Stimulated activated CD4-positive, alpha-beta T cell treated with anti-CD3 and anti-CD28 coated beads, Interleukin-15, amount 100 ng/mL, for 48 hours (primary cell): ENCODE results near the gene TJP2.

Experiments used
- DNase-seq, 2 donors: peaks; one replicate each; pipeline ENCODE4 v3.0.0-alpha.2; 2020; ENCODE audit warnings: low read depth in 2 of 2

Gene TJP2

DNA sequence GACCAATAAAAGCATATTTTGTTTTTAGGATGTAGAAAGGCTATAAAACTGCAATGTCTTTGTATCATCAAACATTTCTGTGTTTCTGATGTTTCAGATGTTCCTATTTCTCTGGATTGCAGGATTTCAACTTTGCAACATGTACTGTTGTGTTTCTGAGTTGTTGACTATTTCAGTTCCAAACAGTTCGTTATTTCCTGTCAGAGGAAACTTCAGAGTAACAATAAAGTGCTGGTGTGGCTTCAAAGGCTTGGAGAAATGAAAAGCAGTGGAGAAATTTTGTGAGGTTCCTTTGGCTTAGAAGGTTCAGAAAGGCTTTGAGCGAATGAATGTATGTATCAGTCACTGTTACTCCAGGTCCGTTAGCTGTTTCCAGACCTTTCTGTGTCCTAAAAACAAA lies 17.2 kb downstream of the TJP2 start:
- no peak for DNase-seq

DNA sequence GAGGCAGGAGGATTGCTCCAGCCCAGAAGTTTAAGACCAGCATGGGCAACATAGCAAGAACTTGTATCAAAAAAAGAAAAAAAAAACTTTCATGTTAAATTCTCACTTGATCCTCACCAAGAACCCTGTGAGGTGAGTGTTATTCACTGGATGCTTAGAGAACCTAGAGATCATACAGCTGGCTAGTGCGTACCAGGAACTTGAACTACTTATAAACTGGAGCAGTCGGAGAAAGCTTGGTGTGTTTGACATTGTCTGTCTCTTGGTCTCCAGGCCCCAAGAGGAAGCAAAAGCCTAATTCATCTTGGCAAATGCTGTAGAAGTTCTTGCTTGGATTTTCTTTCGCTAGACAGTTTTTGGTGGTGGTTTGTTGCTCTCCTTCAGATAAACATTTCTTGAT lies 18.1 kb downstream of the TJP2 start:
- DNase-seq, result no peak

DNA sequence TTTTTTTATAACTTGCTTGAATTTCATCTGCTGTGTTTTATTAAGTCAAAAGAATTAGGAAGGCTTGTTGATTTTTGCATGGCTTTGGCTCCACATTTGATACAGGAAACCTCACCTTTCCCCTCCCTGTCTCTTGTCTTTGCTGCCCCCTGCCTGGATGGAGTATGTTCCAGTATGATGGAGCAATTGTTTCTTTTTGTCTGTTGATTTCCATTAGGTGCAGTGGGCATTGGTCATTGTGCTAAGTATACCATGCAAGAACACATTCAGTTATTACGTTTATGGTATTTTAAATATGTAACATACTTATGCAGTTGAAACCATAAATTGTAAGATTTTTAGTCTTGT lies 19.6 kb downstream of the TJP2 start:
- no peak for DNase-seq

DNA sequence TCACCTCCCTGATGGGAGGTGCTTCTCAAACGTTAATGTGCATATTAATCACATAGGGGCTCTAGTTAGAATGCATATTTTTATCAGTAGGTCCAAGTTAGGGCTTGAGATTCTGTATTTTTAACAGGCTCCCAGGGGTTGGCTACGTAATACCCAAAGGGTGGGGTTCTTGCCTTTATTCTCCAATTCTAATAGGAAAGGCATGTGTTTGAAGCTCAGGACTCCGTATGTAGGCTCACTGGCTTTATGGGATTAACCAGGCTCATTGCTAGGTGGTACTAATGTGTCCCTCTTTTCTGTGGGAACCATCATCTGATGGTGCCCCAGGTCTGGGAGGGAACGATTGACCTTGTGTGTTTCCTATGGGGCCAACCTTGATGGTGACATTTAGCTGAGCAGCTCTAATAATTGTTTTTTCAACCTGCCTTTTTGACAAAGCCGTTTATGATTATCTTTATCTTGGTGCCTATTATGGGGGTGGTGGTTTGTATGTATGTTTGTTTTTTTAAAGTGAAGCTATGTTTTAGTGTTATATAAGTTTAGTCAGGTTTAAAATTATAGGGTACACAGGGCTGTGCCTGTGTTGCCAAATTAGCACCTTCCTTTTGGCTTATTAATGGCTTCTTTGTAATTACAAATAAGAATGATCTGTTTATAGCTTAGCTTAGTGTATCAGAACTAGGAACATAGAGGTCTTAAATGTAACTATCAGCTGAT lies 20.8 kb downstream of the TJP2 start:
- DNase-seq, result no peak

DNA sequence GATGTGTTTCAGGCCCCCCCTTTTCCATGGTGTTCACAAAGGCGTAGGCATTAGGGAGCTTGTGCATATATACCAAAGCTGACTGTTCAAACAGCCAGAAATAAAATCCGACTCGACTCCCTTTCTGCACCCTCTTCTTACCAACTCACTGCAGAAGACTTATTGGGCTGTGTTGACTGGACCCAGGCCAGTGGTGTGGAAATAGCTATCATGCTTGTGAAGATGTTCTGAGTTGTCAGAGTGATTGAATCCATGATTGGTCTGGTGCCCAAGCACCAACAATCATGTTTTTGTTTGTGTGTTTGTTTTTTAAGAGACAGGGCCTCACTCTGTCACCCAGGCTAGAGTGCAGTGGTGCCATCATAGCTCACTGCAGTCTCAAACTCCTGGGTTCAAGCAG lies 21.6 kb downstream of the TJP2 start:
- no peak for DNase-seq

DNA sequence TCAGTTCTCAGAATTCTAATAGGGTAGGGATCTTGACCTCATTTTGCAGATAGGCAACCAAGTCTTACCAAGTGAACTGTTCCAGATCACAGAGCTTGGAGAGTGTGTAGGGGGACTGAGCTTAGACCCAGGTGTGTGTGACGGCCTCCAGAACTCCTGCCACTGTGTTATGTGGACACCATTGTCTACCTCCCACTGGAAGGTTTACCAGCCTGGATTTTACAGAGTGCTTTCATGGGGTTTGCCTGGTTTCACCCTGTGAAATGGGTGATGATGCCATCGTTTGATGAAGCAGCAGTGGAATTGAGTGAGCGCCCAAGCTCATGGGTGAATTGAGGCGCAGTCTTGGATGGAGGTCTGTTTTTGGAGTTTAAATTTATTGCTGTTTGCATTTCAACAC lies 23.6 kb downstream of the TJP2 start:
- no peak for DNase-seq

DNA sequence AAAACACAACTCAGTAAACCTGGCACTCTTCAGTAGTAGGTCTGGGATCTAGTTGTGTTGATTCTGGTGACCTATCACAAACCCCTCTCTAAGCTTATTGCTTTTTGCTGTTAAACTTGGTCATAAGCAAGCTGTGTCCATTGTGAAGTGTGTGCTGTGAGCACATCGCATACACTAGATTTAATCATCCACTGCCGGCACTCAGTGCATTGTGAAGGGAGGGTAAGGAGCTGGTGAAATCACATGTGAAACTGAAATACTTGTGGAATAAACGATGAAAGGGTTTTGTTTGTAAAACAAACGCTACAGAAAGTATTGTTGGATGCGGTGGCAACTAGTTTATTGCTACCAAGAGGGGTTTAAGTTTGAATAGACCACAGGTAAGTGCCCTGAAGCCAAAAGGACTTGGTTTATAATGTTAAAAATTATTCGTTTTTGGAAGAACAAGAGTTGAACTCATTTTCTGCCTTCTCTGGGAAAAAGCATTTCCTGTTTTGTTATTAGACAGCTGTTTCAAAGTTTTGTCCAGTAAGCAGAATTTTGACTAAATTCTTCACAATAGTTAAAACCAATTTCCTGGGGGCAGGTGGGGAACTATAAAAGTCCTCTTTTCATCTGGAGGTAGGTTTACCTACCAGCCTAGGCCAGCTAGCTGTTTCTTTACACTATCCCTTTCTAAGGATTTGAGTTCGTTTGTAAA lies 24.6 kb downstream of the TJP2 start:
- DNase-seq, result no peak

DNA sequence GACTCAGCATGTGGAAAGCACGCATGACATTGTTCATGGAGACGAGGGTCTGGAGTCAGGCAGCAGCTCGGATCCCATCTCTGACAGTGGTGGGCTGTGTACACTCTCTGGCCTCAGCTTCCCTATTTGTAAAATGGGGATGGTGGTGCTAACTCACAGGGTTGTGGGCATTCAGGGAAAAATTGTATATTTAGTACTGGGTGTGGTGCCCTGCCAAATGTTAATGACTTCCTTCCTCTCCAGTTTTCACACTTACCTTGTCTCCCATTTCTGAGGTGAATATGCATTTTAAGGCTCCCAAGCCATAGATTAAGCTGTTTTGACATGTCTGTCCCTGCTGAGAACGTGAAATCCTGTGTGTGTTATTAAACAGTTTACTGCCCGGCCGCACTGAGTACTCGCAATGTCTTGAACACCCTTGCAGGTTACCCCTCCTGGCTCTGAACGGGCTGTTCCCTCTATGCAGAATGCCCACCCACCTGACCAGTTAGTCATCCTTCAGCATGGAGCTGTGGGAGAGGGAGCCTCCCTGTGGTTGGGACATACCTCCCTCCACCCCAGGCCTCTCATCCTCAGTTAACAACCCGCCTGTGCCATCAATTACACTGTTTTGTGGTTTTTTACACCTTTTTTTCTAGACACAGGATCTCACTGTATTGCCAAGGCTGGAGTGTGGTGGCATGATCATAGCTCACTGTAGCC lies 25.8 kb downstream of the TJP2 start:
- DNase-seq, result no peak

DNA sequence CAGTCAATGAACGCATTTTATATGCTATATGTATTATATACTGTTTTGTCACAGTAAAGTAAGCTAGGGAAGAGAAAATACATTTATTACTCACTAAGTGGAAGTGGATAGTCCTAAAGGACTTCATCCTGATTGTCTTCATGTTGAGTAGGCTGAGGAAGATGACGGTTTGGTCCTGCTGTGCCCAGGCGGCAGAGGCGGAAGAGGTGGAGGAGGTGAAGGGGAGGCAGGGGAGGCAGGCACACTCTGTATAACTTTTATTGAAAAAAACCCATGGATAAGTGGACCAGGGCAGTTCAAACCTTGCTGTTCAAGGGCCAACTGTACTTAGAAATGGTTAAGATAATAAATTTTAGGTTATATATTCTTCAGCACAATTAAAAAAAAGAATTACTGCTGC lies 28.5 kb downstream of the TJP2 start:
- no peak for DNase-seq

DNA sequence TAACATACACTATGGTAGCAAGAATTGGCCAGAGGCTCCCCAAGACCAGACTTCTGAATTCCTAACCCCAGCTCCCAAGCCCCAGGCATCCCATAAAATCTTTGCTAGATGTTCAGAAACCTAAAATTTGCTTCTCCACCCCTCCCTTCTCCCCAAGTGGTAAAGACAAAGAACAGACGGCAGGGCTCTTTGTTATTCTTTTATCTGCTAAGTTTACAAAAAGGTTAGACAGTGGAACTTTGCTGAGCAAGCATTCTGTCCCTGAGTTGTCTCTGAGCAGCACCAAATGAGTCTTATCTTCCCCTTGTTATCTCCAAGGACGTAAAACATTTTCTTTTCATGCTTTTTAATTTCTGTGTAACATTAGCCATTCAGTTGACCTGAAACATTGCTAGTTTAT lies 30.2 kb downstream of the TJP2 start:
- no peak for DNase-seq

DNA sequence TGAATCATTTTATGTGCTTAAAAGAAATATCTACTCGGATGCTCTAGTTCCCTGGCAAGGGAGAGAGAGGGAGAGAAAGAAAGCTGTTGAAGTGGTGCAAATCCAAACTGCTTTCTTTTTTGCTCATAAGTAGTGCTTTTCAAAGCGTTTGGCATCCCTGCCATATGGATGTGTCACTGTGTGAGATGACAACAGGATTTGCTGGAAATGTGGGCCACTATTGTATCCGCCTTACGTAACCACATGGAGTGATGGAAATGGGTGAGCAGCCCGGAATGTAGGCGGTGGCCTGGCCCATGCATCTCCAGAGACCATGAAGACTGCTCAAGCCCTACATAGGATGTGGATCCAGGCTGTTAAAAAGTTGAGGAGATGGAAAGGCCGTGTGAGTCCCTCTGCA lies 30.8 kb downstream of the TJP2 start:
- no peak for DNase-seq

DNA sequence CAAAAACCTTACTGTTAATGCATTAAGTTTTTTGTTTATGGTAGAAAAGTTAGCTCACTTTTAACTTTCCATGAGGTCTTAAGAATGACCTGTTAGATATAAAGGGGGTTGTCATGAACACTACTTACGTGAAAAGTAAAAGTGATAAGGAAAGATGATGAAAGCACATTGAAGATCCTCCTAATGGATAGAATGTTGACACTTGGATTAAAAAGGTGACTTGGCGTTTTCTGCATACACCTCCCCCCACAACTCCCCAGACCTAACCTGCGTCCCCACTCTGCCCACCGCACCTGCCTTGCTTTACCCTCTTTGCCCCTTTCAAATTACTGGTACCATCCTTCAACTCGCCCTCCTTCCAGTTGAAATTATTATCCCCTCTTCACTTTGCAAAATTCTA lies 32.0 kb downstream of the TJP2 start:
- DNase-seq, result no peak

DNA sequence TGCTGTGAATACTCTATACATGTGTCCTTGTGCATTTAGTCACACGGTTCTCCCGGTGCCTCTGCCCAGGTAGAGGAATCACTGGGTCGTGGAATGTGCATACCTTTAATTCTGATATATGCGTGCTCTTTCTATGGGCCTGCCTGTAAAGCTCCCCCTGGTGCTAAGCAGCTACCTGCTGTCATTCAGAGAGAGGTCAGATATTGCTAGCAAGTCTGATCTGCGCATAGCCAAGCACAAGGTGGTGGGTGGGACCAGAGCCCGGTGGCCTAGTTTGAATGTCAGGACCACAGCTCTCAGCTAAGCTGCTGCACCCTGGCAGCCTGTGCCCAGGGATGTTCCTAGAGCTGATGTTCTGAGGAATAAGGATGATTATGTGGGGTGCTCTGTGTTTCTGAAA lies 33.4 kb downstream of the TJP2 start:
- DNase-seq, result no peak

DNA sequence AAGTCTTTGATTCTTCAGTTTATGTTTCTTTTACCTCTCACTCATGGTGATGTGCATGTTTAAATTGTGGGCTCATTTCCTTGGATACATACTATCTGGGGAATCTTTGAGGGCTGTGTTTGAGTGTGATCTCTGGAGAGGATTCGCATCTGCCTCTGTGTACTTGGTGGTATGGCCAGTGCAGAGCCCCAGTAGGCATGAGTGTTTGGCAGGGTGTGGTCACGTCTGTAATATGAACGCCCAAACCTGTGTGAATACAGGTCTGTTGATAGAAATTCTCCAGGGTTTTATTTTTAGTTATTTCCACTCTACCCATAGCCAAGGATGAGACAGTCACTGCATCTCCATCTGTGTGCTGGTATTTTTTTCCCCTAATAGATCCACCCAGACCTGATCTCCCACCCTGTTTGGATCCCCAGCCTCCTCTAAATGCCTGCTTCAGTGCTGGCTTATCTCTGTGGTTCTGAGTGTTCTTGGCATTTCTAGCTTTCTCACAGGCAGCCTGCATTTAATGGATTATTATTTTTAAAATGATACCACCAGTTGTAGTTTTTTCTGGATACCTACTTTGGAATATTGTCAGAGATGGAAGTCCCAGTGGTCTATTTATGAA lies 37.5 kb downstream of the TJP2 start:
- DNase-seq, result no peak

DNA sequence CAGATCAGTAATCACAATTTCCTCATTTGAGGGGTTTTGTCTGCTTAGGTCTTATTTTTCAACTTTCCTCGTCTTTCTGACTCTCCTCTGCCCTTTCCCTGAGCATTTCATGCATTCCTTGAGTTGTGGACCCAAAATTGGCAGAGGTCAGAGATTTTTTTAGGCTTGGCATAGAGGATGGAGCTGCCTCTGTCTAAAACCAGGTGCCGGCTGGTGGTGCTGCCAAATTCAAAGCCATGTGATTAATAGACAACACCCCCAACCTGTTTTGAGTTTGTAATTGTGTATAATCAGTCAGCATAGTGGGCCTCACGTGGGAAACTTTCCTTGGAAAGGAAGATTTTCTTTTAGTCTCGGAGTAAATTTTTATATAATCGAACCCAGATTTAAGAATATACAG lies 39.6 kb downstream of the TJP2 start:
- DNase-seq, result no peak

DNA sequence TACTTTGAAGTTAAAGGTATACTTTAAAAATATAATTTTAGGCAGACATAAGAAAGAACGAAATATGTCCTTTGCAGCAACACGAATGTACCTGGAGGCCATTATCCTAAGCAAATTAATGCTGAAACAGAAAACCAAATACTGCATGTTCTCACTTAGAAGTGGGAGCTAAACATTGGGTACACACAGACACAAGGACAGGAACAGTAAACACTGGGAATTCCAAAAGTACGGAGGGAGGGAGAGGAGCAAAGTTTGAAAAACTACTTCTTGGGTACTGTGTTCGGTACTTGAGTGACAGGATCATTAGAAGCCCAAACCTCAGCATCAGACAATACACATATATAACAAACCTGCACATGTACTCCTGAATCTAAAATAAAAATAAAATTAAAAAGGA lies 40.9 kb downstream of the TJP2 start:
- no peak for DNase-seq

DNA sequence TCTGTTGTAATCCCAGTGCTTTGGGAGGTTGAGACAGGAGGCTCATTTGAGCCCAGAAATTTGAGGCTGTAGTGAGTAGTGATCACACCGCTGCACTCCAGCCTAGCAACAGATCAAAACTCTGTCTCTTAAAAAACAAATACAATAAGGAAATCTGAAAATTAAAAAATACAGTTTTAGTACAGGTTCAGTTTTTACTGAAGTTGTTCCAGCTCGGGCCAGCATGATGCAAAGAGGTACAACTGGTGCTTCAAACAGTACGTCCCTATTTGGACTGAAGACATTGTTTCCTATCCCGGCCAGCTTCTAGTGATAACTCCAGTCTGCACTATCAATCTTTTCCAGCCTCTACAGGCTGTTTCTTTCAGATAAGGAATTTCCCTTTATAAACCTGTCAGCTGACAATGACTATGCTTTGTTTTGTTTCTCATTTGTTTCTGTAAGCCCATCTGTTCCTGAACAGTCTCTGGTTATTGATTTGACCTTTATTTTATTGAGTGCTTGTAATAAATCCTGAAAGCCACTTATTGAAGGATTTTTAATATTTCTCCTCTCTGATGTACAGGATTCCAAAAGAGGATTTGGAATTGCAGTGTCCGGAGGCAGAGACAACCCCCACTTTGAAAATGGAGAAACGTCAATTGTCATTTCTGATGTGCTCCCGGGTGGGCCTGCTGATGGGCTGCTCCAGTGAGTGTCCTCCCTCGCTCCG lies 41.9 kb downstream of the TJP2 start:
- DNase-seq, result no peak

DNA sequence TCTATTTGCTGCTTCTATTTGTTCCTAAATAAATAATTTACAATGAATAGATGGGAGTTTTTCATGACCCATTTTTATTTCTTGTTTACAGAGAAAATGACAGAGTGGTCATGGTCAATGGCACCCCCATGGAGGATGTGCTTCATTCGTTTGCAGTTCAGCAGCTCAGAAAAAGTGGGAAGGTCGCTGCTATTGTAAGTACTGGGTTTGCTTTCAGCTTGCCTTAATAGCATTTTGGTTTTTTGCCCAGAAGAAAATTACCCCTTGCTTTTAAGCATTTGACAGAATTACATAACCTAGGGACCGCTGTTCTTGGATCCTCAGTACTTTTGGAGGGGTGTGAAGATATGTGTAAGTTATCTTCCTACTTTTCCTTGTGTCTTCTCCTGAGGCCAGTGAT lies 44.1 kb downstream of the TJP2 start:
- no peak for DNase-seq

DNA sequence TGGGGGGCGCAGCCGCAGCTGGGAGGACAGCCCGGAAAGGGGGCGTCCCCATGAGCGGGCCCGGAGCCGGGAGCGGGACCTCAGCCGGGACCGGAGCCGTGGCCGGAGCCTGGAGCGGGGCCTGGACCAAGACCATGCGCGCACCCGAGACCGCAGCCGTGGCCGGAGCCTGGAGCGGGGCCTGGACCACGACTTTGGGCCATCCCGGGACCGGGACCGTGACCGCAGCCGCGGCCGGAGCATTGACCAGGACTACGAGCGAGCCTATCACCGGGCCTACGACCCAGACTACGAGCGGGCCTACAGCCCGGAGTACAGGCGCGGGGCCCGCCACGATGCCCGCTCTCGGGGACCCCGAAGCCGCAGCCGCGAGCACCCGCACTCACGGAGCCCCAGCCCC lies 47.0 kb downstream of the TJP2 start:
- DNase-seq, result no peak

DNA sequence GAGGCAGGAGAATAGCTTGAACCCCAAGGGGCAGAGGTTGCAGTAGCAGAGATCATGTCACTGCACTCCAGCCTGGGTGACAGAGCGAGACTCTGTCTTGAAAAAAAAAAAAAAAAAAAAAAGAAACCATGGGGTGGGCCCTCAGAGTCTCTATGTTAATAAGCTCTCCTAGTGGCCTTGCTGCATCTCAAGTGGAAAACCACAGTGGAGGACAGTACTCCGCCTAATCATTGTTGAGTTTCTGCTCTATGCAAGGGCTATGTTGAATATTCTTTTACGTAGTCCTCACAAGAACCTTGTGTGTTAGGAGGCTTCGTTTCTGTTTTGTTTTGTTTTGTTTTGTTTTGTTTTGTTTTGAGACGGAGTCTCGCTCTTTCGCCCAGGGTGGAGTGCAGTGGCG lies 48.9 kb downstream of the TJP2 start:
- DNase-seq, result no peak

DNA sequence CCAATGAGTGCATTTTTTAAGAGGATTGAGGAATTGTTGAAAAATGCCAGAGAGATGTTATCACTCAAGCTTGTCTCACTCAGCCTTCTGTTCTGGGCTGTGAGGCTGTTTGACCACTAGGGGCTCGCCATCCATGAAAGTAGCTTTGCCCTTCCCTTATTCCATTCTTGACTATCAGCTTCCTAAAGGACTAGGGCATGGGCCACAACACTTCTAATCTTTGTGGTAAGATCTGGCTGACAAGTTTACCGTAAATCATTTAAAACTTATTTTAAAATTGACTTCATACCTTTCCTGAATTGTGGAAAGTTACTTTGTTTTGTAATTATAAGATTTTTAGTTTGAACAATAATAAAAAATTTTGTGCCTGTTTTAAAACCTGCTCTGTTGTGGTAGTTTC lies 49.5 kb downstream of the TJP2 start:
- no peak for DNase-seq

DNA sequence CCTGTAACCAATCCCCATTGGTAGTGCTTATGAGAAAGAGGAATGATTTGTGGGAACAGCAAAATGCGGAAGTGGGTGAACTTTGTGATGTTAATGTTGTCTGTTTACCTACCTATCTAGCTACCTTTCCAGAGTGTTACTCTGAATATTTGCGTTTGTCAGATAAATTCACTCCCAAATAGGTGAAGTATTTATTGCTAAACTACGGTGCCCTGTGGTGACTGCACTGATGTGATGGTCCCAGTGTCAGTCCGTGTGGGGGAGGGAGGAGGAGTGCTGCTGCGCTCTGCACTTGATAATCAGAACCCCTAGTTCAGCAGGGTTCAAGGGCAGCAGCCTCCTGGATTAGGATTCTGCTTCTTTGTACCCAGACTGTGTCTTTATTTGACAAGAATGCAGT lies 55.3 kb downstream of the TJP2 start:
- DNase-seq, result no peak
